HepG2 (cell line): ENCODE results near the gene USP7. TPM values are rescaled to one million over a fixed set of nuclear protein-coding genes. Genes with fewer than 3 reads are reported as not detected.

Experiments used
- GPBP1L1 ChIP-seq: sonication (generic); formaldehyde crosslinking; IDR thresholded peaks from 2 replicates; pipeline ENCODE4 v1.5.0; 2020; ENCODE audit warnings: mild to moderate bottlenecking, missing genetic modification reagents
- KAT2B ChIP-seq: fragments of 150-350 bp; IDR thresholded peaks from 2 replicates; pipeline ENCODE4 v1.6.1; 2014; ENCODE audit warnings: low read depth, low read length, borderline replicate concordance
- KLF6 ChIP-seq: IDR thresholded peaks from 2 replicates; pipeline ENCODE4 v1.8.0; 2016; ENCODE audit warnings: missing biosample characterization, missing genetic modification reagents
- MLX ChIP-seq: IDR thresholded peaks from 2 replicates; pipeline ENCODE4 v1.6.1; 2016
- PAX8 ChIP-seq: sonication (generic); formaldehyde crosslinking; IDR thresholded peaks from 2 replicates; pipeline ENCODE4 v1.8.0; 2022; ENCODE audit warnings: mild to moderate bottlenecking, missing genetic modification reagents, borderline replicate concordance
- POLR2A ChIP-seq, 2 experiments: IDR thresholded peaks; 2 replicates each; pipeline ENCODE4 v1.6.1; 2011; ENCODE audit warnings: low read depth in 2 of 2, low read length in 2 of 2, mild to moderate bottlenecking in 1 of 2, moderate library complexity in 1 of 2; ENCODE audit not compliant: insufficient read depth in 1 of 2
- PRPF4 ChIP-seq: fragments of 200-400 bp; formaldehyde crosslinking; IDR thresholded peaks from 2 replicates; pipeline ENCODE4 v1.6.1; 2016; ENCODE audit warnings: low read length, low read depth; ENCODE audit not compliant: poor library complexity, severe bottlenecking
- RBAK ChIP-seq: sonication (generic); formaldehyde crosslinking; IDR thresholded peaks from 2 replicates; pipeline ENCODE4 v1.5.1; 2020; ENCODE audit warnings: mild to moderate bottlenecking, missing genetic modification reagents
- RORA ChIP-seq: sonication (generic); formaldehyde crosslinking; IDR thresholded peaks from 2 replicates; pipeline ENCODE4 v1.5.0; 2020; ENCODE audit warnings: mild to moderate bottlenecking, missing genetic modification reagents, moderate library complexity
- SSRP1 ChIP-seq: IDR thresholded peaks from 2 replicates; pipeline ENCODE4 v1.6.1; 2016; ENCODE audit warnings: control low read depth
- TMF1 ChIP-seq: sonication (generic); formaldehyde crosslinking; IDR thresholded peaks from 2 replicates; pipeline ENCODE4 v1.8.1; 2022; ENCODE audit warnings: low read depth, missing genetic modification reagents
- ZBTB33 ChIP-seq: sonication (generic); formaldehyde crosslinking; IDR thresholded peaks from 2 replicates; pipeline ENCODE4 v1.4.0; 2020; ENCODE audit warnings: missing genetic modification reagents
- ZHX1 ChIP-seq: sonication (generic); formaldehyde crosslinking; IDR thresholded peaks from 2 replicates; pipeline ENCODE4 v1.8.1; 2022; ENCODE audit warnings: low read depth, mild to moderate bottlenecking, missing genetic modification reagents
- ZMAT5 ChIP-seq: sonication (generic); formaldehyde crosslinking; IDR thresholded peaks from 2 replicates; pipeline ENCODE4 v1.5.0; 2020; ENCODE audit warnings: mild to moderate bottlenecking, low read depth, missing genetic modification reagents, borderline replicate concordance
- ZNF263 ChIP-seq: sonication (generic); formaldehyde crosslinking; IDR thresholded peaks from 2 replicates; pipeline ENCODE4 v1.4.0; 2020; ENCODE audit warnings: missing genetic modification reagents
- ZNF329 ChIP-seq: sonication (generic); formaldehyde crosslinking; IDR thresholded peaks from 2 replicates; pipeline ENCODE4 v1.9.0; 2021; ENCODE audit warnings: low read depth, mild to moderate bottlenecking, missing genetic modification reagents
- ZNF503 ChIP-seq: sonication (generic); formaldehyde crosslinking; IDR thresholded peaks from 2 replicates; pipeline ENCODE4 v1.4.0; 2020; ENCODE audit warnings: missing genetic modification reagents
- ZNF775 ChIP-seq: sonication (generic); formaldehyde crosslinking; IDR thresholded peaks from 2 replicates; pipeline ENCODE4 v1.4.0; 2020; ENCODE audit warnings: missing genetic modification reagents, mild to moderate bottlenecking, moderate library complexity, borderline replicate concordance
- polyA plus RNA-seq, 8 experiments: library from polyadenylated mRNA; depleted of rRNA in 3 of 8; stranded (reverse) in 7 of 8; unstranded in 1 of 8; fragments of >200 nt; fragmentation: Illumina TruSeq in 4 of 8; extraction: Trizol in 4 of 8; gene quantifications; 2 replicates each; pipeline versions ENCODE4 v1.2.1 to v1.2.3, GENCODE V29; 2011 to 2016; ENCODE audit warnings: low read depth in 4 of 8, missing spikeins in 1 of 8, mixed read lengths in 1 of 8; ENCODE audit not compliant: insufficient read depth in 1 of 8
- total RNA-seq, 5 experiments: library from RNA; depleted of rRNA; stranded (reverse); fragments of >200 nt; fragmentation: Illumina TruSeq; extraction: Trizol; gene quantifications; 2 replicates each; pipeline ENCODE4 v1.2.3, GENCODE V29; 2016; ENCODE audit warnings: low read depth in 1 of 5

USP7 gene
- total and polyA plus RNA-seq, 2 of the 13 experiments (the other 11 are each of a cell fraction or from before 2014, with no cell fraction given), result 52.5 to 173 TPM

GRCh38 chr16:8951447-8952280 lies 12.0 kb downstream of the USP7 start (continued):
- TF ChIP-seq ZHX1 (no peak), TMF1 (no peak), KLF6 (CRISPR knock-in tag) (no peak), GPBP1L1 (no peak), PRPF4 (peak; percentile 47), ZNF263 (CRISPR knock-in tag) (peak; percentile 89), ZNF329 (CRISPR knock-in tag) (no peak), ZNF775 (no peak), SSRP1 (no peak), ZNF503 (no peak), ZBTB33 (CRISPR knock-in tag) (0 out of 2 replicates have a peak, but pooled peaks have one; percentile 52), ZMAT5 (CRISPR knock-in tag) (no peak), PAX8 (CRISPR knock-in tag) (no peak), KAT2B (no peak), MLX (CRISPR knock-in tag) (no peak), POLR2A (IDR thresholded peaks at IDR 0.05; ENCODE audit: insufficient read depth in 1 of 2, low read depth in 2 of 2, low read length in 2 of 2) (peak in 1 of 2 experiments; percentile 26; a peak in 1 of 4 replicates), RBAK (CRISPR knock-in tag) (no peak), RORA (CRISPR knock-in tag) (no peak)
